C1 segment of cervical spinal cord (tissue), 14 donors: ENCODE results near the gene NOP53.
A peak's percentile ranks its signal among the peaks of the same experiment; 100 is the strongest.
"Not testable (repeated sequence)": the region's sequence is repeated elsewhere in the genome, so short reads cannot be mapped to it uniquely, and the experiment has no call there.

Source experiments
- DNase-seq, 14 donors: peaks; one replicate each; lab custom pipeline; 2025; lab: John Stamatoyannopoulos, UW

NOP53 gene

GRCh38 chr19:47718415-47719046 lies 26.8 kb upstream of the NOP53 start:
- DNase-seq, result not testable (repeated sequence)

GRCh38 chr19:47719047-47719859 lies 26.1 kb upstream of the NOP53 start:
- DNase-seq, result peak in 12 of 14 donors; percentile 15 to 81 (median 58)

- DNase-seq, result no peak
Observed at GRCh38 chr19:47720669-47721422, 24.5 kb upstream of the NOP53 start.

GRCh38 chr19:47723581-47723940 lies 21.8 kb upstream of the NOP53 start:
- no peak for DNase-seq

GRCh38 chr19:47725759-47726401 lies 19.5 kb upstream of the NOP53 start:
- no peak for DNase-seq

- no peak for DNase-seq
Observed at GRCh38 chr19:47726467-47726866, 18.9 kb upstream of the NOP53 start.

- DNase-seq, result not testable (repeated sequence)
Observed at GRCh38 chr19:47728295-47728694, 17.1 kb upstream of the NOP53 start.

GRCh38 chr19:47729468-47729798 lies 15.9 kb upstream of the NOP53 start:
- peak in 2 of 14 donors; percentile 4 for DNase-seq

GRCh38 chr19:47729799-47730520 lies 15.4 kb upstream of the NOP53 start:
- DNase-seq, result peak in 1 of 14 donors; percentile 5

- DNase-seq, result no peak
Observed at GRCh38 chr19:47730521-47730889, 14.8 kb upstream of the NOP53 start.

GRCh38 chr19:47730910-47731309 lies 14.4 kb upstream of the NOP53 start:
- DNase-seq, result no peak

- no peak for DNase-seq
Observed at GRCh38 chr19:47735131-47735530, 10.2 kb upstream of the NOP53 start.

GRCh38 chr19:47740866-47741519 lies 4.4 kb upstream of the NOP53 start:
- no peak for DNase-seq

- no peak for DNase-seq
Observed at GRCh38 chr19:47741544-47742140, 3.7 kb upstream of the NOP53 start.

- no peak for DNase-seq
Observed at GRCh38 chr19:47742634-47743033, 2.7 kb upstream of the NOP53 start.

GRCh38 chr19:47746129-47746528 lies 783 bp downstream of the NOP53 start:
- not testable (repeated sequence) for DNase-seq

GRCh38 chr19:47749326-47749725 lies 4.0 kb downstream of the NOP53 start:
- DNase-seq, result no peak

GRCh38 chr19:47750752-47751151 lies 5.4 kb downstream of the NOP53 start:
- DNase-seq, result no peak

GRCh38 chr19:47752440-47753211 lies 7.3 kb downstream of the NOP53 start:
- no peak for DNase-seq
